HG03175 (cell line): ENCODE results near the gene TRAF3IP1.
"Not testable (repeated sequence)": the region's sequence is repeated elsewhere in the genome, so short reads cannot be mapped to it uniquely, and the experiment has no call there.

Source experiments
- ATAC-seq: cut with Tn5 transposase; IDR thresholded peaks from one replicate; pipeline ENCODE4 v1.9.1; 2021; ENCODE audit warnings: mild to moderate bottlenecking, moderate library complexity; ENCODE audit not compliant: unreplicated experiment

TRAF3IP1 gene

GRCh38 chr2:238442257-238442656 lies 121.9 kb downstream of the TRAF3IP1 start:
- ATAC-seq, result not testable (repeated sequence)

GRCh38 chr2:238444242-238444641 lies 123.9 kb downstream of the TRAF3IP1 start:
- no peak for ATAC-seq

- ATAC-seq, result no peak
Observed at GRCh38 chr2:238445409-238446190, 125.3 kb downstream of the TRAF3IP1 start.

- ATAC-seq, result no peak
Observed at GRCh38 chr2:238446371-238446770, 126.1 kb downstream of the TRAF3IP1 start.

- no peak for ATAC-seq
Observed at GRCh38 chr2:238448031-238448955, 128.0 kb downstream of the TRAF3IP1 start.

GRCh38 chr2:238449241-238449640 lies 128.9 kb downstream of the TRAF3IP1 start:
- no peak for ATAC-seq

GRCh38 chr2:238449909-238450417 lies 129.6 kb downstream of the TRAF3IP1 start:
- ATAC-seq, result no peak

GRCh38 chr2:238450440-238450861 lies 130.1 kb downstream of the TRAF3IP1 start:
- ATAC-seq, result no peak
